Gastrocnemius medialis (tissue), 4 donors: ENCODE measurements around the gene SGMS1.

Experiments used
- POLR2A ChIP-seq, 2 donors: fragments of 450-650 bp; IDR thresholded peaks; one replicate each; pipeline ENCODE4 v1.6.1; 2017; ENCODE audit warnings: antibody characterized with exemption in 2 of 2, mild to moderate bottlenecking in 2 of 2, moderate library complexity in 2 of 2
- TF ChIP-seq, protein P1 (sequence below), 5 experiments: fragments of 450-650 bp in 3 of 5; fragments of 200-600 bp in 2 of 5; sonication (generic) in 2 of 5; IDR thresholded peaks in 4 of 5; conservative IDR thresholded peaks in 1 of 5; 1 replicate in 4 of 5; 2 replicates in 1 of 5; pipeline ENCODE4 v1.5.1; 2016 to 2019; ENCODE audit warnings: antibody characterized with exemption in 5 of 5, mild to moderate bottlenecking in 3 of 5, moderate library complexity in 3 of 5

GRCh38 chr10:50271564-50272250 lies 352.0 kb downstream of the SGMS1 start:
- TF ChIP-seq, protein P1, sequence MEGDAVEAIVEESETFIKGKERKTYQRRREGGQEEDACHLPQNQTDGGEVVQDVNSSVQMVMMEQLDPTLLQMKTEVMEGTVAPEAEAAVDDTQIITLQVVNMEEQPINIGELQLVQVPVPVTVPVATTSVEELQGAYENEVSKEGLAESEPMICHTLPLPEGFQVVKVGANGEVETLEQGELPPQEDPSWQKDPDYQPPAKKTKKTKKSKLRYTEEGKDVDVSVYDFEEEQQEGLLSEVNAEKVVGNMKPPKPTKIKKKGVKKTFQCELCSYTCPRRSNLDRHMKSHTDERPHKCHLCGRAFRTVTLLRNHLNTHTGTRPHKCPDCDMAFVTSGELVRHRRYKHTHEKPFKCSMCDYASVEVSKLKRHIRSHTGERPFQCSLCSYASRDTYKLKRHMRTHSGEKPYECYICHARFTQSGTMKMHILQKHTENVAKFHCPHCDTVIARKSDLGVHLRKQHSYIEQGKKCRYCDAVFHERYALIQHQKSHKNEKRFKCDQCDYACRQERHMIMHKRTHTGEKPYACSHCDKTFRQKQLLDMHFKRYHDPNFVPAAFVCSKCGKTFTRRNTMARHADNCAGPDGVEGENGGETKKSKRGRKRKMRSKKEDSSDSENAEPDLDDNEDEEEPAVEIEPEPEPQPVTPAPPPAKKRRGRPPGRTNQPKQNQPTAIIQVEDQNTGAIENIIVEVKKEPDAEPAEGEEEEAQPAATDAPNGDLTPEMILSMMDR (IDR thresholded peaks at IDR 0.05 in 4 of 5, conservative IDR thresholded peaks at IDR 0.05 in 1 of 5), result no peak
- no peak for TF ChIP-seq POLR2A (IDR thresholded peaks at IDR 0.05)
